SK-N-SH (cell line): ENCODE results near the gene ATP6V1G3. TPM values are rescaled to one million over a fixed set of nuclear protein-coding genes. Genes with fewer than 3 reads are reported as not detected.

Experiments used
- CTCF ChIA-PET: fragments of 300-600, 350-600 bp; formaldehyde crosslinking; extraction: SDS; loops from one replicate; lab custom pipeline; 2021; lab: Yijun Ruan, JAX
- POLR2A ChIA-PET: fragments of 350-600 bp; sonication (Branson Sonifier 250); formaldehyde crosslinking; extraction: SDS; loops from one replicate; lab custom pipeline; 2020; ENCODE audit warnings: antibody characterized with exemption, inconsistent platforms; lab: Yijun Ruan, JAX
- DNase-seq: peaks from one replicate; pipeline ENCODE4 v3.0.0; 2012
- H2AFZ ChIP-seq: fragments of 200-600 bp; sonication (generic); 2 replicates; pipeline ENCODE4 v1.8.1; 2016; ENCODE audit warnings: antibody characterized with exemption, mild to moderate bottlenecking, low read depth
- H3F3A ChIP-seq: fragments of 200-600 bp; sonication (generic); replicated peaks from 2 replicates; pipeline ENCODE3; 2016; ENCODE audit warnings: antibody characterized with exemption, mild to moderate bottlenecking; ENCODE audit not compliant: insufficient read depth
- H3K27ac ChIP-seq, 2 experiments: fragments of 200-500 bp in 1 of 2; fragments of 200-600 bp in 1 of 2; sonication (Bioruptor generic) in 1 of 2; sonication (generic), shearing (Covaris generic) in 1 of 2; 2 replicates each; pipeline versions ENCODE4 v1.5.1 to v1.6.1; 2014 to 2016; ENCODE audit warnings: low read depth in 2 of 2, inconsistent platforms in 1 of 2, low read length in 1 of 2, mild to moderate bottlenecking in 1 of 2, mixed read lengths in 1 of 2
- H3K27me3 ChIP-seq: fragments of 200-600 bp; sonication (generic), shearing (Covaris generic); 2 replicates; pipeline ENCODE4 v1.6.1; 2016; ENCODE audit warnings: mixed run types; ENCODE audit not compliant: insufficient read depth
- H3K36me3 ChIP-seq, 2 experiments: fragments of 200-500 bp in 1 of 2; fragments of 200-600 bp in 1 of 2; sonication (Bioruptor generic) in 1 of 2; sonication (generic) in 1 of 2; replicated peaks in 1 of 2; 2 replicates each; pipeline versions ENCODE3 to v1.5.1; 2014 to 2016; ENCODE audit warnings: low read length in 1 of 2, mild to moderate bottlenecking in 1 of 2; ENCODE audit not compliant: insufficient read depth in 2 of 2, control insufficient read depth in 1 of 2
- H3K4me1 ChIP-seq, 2 experiments: fragments of 200-500 bp in 1 of 2; fragments of 200-600 bp in 1 of 2; sonication (Bioruptor generic) in 1 of 2; sonication (generic), shearing (Covaris generic) in 1 of 2; 2 replicates each; pipeline versions ENCODE4 v1.5.1 to v1.6.1; 2014 to 2016; ENCODE audit warnings: low read depth in 1 of 2, low read length in 1 of 2, mixed run types in 1 of 2; ENCODE audit not compliant: insufficient read depth in 2 of 2, control insufficient read depth in 1 of 2
- H3K4me2 ChIP-seq: fragments of 200-600 bp; sonication (generic), shearing (Covaris generic); 2 replicates; pipeline ENCODE4 v1.6.1; 2017; ENCODE audit warnings: mixed run types
- H3K4me3 ChIP-seq, 2 experiments: fragments of 200-500 bp in 1 of 2; fragments of 200-600 bp in 1 of 2; sonication (Bioruptor generic) in 1 of 2; sonication (generic), shearing (Covaris generic) in 1 of 2; 2 replicates each; pipeline versions ENCODE4 v1.5.1 to v1.8.1; 2014 to 2016; ENCODE audit warnings: low read depth in 2 of 2, inconsistent platforms in 1 of 2, low read length in 1 of 2, mild to moderate bottlenecking in 1 of 2, mixed read lengths in 1 of 2, moderate library complexity in 1 of 2
- H3K79me2 ChIP-seq: fragments of 200-600 bp; sonication (generic); 2 replicates; pipeline ENCODE4 v1.8.1; 2017; ENCODE audit warnings: mild to moderate bottlenecking; ENCODE audit not compliant: insufficient read depth
- H3K9ac ChIP-seq: fragments of 200-600 bp; sonication (generic); 2 replicates; pipeline ENCODE4 v1.6.1; 2017; ENCODE audit warnings: mixed run types
- H3K9me2 ChIP-seq: fragments of 200-600 bp; sonication (generic); 2 replicates; pipeline ENCODE4 v1.6.1; 2017; ENCODE audit warnings: mixed run types
- H3K9me3 ChIP-seq: fragments of 200-600 bp; sonication (generic); 2 replicates; pipeline ENCODE4 v1.6.1; 2017; ENCODE audit warnings: mixed run types, mild to moderate bottlenecking, moderate library complexity
- H4K20me1 ChIP-seq: fragments of 200-600 bp; sonication (generic); 2 replicates; pipeline ENCODE4 v1.6.1; 2017; ENCODE audit warnings: mild to moderate bottlenecking, mixed run types; ENCODE audit not compliant: insufficient read depth
- CHD2 ChIP-seq: fragments of 150-350 bp; IDR thresholded peaks from 2 replicates; pipeline ENCODE4 v1.6.1; 2018; ENCODE audit warnings: low read length; ENCODE audit not compliant: partially characterized antibody
- ELF1 ChIP-seq: IDR thresholded peaks from 2 replicates; pipeline ENCODE4 v1.4.0; 2012
- GABPA ChIP-seq: IDR thresholded peaks from 2 replicates; pipeline ENCODE4 v1.4.0; 2012; ENCODE audit warnings: low read depth, mild to moderate bottlenecking
- GATA2 ChIP-seq: sonication (generic); formaldehyde crosslinking; IDR thresholded peaks from 2 replicates; pipeline ENCODE4 v1.5.0; 2020; ENCODE audit warnings: mild to moderate bottlenecking, missing genetic modification reagents
- JUND ChIP-seq: IDR thresholded peaks from 2 replicates; pipeline ENCODE4 v1.4.0; 2012
- MAX ChIP-seq: IDR thresholded peaks from 2 replicates; pipeline ENCODE4 v1.4.0; 2012; ENCODE audit warnings: low read depth
- NFIC ChIP-seq: IDR thresholded peaks from 2 replicates; pipeline ENCODE4 v1.4.0; 2012; ENCODE audit warnings: borderline replicate concordance
- POLR2AphosphoS5 ChIP-seq: IDR thresholded peaks from 2 replicates; pipeline ENCODE4 v1.6.1; 2012; ENCODE audit warnings: low read depth, low read length
- RAD21 ChIP-seq: IDR thresholded peaks from 2 replicates; pipeline ENCODE4 v1.6.1; 2012; ENCODE audit warnings: mild to moderate bottlenecking, low read length
- RXRA ChIP-seq: IDR thresholded peaks from 2 replicates; pipeline ENCODE4 v1.4.0; 2012; ENCODE audit warnings: low read depth, mild to moderate bottlenecking, borderline replicate concordance
- SIN3A ChIP-seq: IDR thresholded peaks from 2 replicates; pipeline ENCODE4 v1.6.1; 2012; ENCODE audit warnings: low read depth, mild to moderate bottlenecking, low read length, moderate library complexity, borderline replicate concordance
- SMC3 ChIP-seq: IDR thresholded peaks from 2 replicates; pipeline ENCODE4 v1.6.1; 2012; ENCODE audit warnings: low read depth, low read length, improper control_type of control experiment
- TCF12 ChIP-seq: IDR thresholded peaks from 2 replicates; pipeline ENCODE4 v1.4.0; 2012
- YY1 ChIP-seq: IDR thresholded peaks from 2 replicates; pipeline ENCODE4 v1.4.0; 2012; ENCODE audit warnings: low read depth, mild to moderate bottlenecking
- WGBS: methylation state at CpG from one replicate; pipeline ENCODE4 v1.1.6; 2017; ENCODE audit warnings: low lambda C conversion rate; 5-methylcytosine and 5-hydroxymethylcytosine counted together
- polyA plus RNA-seq, 3 experiments: library from polyadenylated mRNA; depleted of rRNA; stranded (reverse); fragments of >200 nt; gene quantifications; 2 replicates each; pipeline ENCODE4 v1.2.3, GENCODE V29; 2012
- TF ChIP-seq, protein P1 (sequence below): fragments of 200-600 bp; sonication (generic); IDR thresholded peaks from 2 replicates; pipeline ENCODE4 v1.6.1; 2017; ENCODE audit warnings: antibody characterized with exemption, mild to moderate bottlenecking, moderate library complexity
- TF ChIP-seq, protein P2 (sequence below): fragments of 150-350 bp; IDR thresholded peaks from 2 replicates; pipeline ENCODE4 v1.6.1; 2016; ENCODE audit warnings: mild to moderate bottlenecking, low read depth, low read length
- TF ChIP-seq, protein P3 (sequence below): IDR thresholded peaks from 2 replicates; pipeline ENCODE4; 2012

The ATP6V1G3 gene
- polyA plus RNA-seq, 1 of the 3 experiments (the other 2 are of a cell fraction): not detected

GRCh38 chr1:198499588-198499987, 40.9 kb downstream of the ATP6V1G3 start:
- ChIA-PET CTCF (no interaction called here), POLR2A (no interaction called here)
- no peak overlapping the region for H3K9ac ChIP-seq
- no peaks in the 10 kb centered on the region for H3K27me3 ChIP-seq
- no peak overlapping the region for H3K4me2 ChIP-seq
- H3F3A ChIP-seq: peaks cover 26% of the 10 kb centered on the region
- TF ChIP-seq SMC3: no peak
- TF ChIP-seq POLR2AphosphoS5: no peak
- TF ChIP-seq, protein P1, sequence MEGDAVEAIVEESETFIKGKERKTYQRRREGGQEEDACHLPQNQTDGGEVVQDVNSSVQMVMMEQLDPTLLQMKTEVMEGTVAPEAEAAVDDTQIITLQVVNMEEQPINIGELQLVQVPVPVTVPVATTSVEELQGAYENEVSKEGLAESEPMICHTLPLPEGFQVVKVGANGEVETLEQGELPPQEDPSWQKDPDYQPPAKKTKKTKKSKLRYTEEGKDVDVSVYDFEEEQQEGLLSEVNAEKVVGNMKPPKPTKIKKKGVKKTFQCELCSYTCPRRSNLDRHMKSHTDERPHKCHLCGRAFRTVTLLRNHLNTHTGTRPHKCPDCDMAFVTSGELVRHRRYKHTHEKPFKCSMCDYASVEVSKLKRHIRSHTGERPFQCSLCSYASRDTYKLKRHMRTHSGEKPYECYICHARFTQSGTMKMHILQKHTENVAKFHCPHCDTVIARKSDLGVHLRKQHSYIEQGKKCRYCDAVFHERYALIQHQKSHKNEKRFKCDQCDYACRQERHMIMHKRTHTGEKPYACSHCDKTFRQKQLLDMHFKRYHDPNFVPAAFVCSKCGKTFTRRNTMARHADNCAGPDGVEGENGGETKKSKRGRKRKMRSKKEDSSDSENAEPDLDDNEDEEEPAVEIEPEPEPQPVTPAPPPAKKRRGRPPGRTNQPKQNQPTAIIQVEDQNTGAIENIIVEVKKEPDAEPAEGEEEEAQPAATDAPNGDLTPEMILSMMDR: no peak
- no peak for TF ChIP-seq GATA2 (CRISPR knock-in tag)
- TF ChIP-seq ELF1: no peak
- no peak for TF ChIP-seq NFIC
- TF ChIP-seq MAX: no peak
- no peak for TF ChIP-seq RAD21
- TF ChIP-seq RXRA: no peak
- TF ChIP-seq, protein P2, sequence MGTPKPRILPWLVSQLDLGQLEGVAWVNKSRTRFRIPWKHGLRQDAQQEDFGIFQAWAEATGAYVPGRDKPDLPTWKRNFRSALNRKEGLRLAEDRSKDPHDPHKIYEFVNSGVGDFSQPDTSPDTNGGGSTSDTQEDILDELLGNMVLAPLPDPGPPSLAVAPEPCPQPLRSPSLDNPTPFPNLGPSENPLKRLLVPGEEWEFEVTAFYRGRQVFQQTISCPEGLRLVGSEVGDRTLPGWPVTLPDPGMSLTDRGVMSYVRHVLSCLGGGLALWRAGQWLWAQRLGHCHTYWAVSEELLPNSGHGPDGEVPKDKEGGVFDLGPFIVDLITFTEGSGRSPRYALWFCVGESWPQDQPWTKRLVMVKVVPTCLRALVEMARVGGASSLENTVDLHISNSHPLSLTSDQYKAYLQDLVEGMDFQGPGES: no peak
- no peak for TF ChIP-seq JUND
- no peak for TF ChIP-seq TCF12
- DNase-seq: no peak
- H3K79me2 ChIP-seq: no peaks in the 10 kb centered on the region
- H3K4me1 ChIP-seq: peaks cover 4 to 28% of the 10 kb centered on the region in 2 experiments
- no peaks in the 10 kb centered on the region for H3K9me2 ChIP-seq
- H2AFZ ChIP-seq: no peak overlapping the region
- H3K36me3 ChIP-seq: no peaks in the 10 kb centered on the region
- H3K4me3 ChIP-seq: no peak overlapping the region
- no peaks in the 10 kb centered on the region for H3K9me3 ChIP-seq
- WGBS: 95% methylated on average over 1 of the region's 1 CpG
- H4K20me1 ChIP-seq: no peaks in the 10 kb centered on the region
- peak overlapping the region in 1 of 2 experiments; percentile 20; a peak in 1 of 4 replicates for H3K27ac ChIP-seq

- no peaks in the 10 kb centered on the region for H3K79me2 ChIP-seq
- H3K9ac ChIP-seq: no peak overlapping the region
- ChIA-PET POLR2A (no interaction called here), CTCF (no interaction called here)
- H3K27ac ChIP-seq: no peak overlapping the region; a peak in 1 of 4 replicates
- H3K4me3 ChIP-seq: no peak overlapping the region
- no peaks in the 10 kb centered on the region for H3K36me3 ChIP-seq
- no peaks in the 10 kb centered on the region for H3K9me3 ChIP-seq
- TF ChIP-seq SIN3A: no peak
- no peak for TF ChIP-seq CHD2
- TF ChIP-seq GABPA: no peak
- no peak for TF ChIP-seq RAD21
- TF ChIP-seq, protein P2: no peak
- TF ChIP-seq, protein P3, sequence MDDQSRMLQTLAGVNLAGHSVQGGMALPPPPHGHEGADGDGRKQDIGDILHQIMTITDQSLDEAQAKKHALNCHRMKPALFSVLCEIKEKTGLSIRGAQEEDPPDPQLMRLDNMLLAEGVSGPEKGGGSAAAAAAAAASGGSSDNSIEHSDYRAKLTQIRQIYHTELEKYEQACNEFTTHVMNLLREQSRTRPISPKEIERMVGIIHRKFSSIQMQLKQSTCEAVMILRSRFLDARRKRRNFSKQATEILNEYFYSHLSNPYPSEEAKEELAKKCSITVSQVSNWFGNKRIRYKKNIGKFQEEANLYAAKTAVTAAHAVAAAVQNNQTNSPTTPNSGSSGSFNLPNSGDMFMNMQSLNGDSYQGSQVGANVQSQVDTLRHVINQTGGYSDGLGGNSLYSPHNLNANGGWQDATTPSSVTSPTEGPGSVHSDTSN: no peak
- no peak for TF ChIP-seq YY1
- TF ChIP-seq, all 33 proteins: peak for 0
- H3K27me3 ChIP-seq: no peaks in the 10 kb centered on the region
- no peak for DNase-seq
- WGBS: 90% methylated on average over 1 of the region's 1 CpG
- no peak overlapping the region for H2AFZ ChIP-seq
- H3K4me2 ChIP-seq: no peak overlapping the region
- H3K4me1 ChIP-seq: peaks cover 4 to 28% of the 10 kb centered on the region in 2 experiments
- H3K9me2 ChIP-seq: no peaks in the 10 kb centered on the region
- H3F3A ChIP-seq: peaks cover 26% of the 10 kb centered on the region
- H4K20me1 ChIP-seq: no peaks in the 10 kb centered on the region
Observed at GRCh38 chr1:198498881-198499280, 41.6 kb downstream of the ATP6V1G3 start.
